HEK293 (cell line): ENCODE results near the gene GNAT1.

Source experiments
- ZNF169 ChIP-seq: fragments of 450-650 bp; formaldehyde crosslinking; IDR thresholded peaks from 2 replicates; pipeline ENCODE4 v1.5.1; 2016; ENCODE audit warnings: missing biosample characterization, missing genetic modification characterization
- ZNF24 ChIP-seq: fragments of 450-650 bp; formaldehyde crosslinking; IDR thresholded peaks from 2 replicates; pipeline ENCODE4 v1.5.1; 2016; ENCODE audit warnings: missing biosample characterization, missing genetic modification characterization
- ZNF292 ChIP-seq: fragments of 450-650 bp; formaldehyde crosslinking; IDR thresholded peaks from 2 replicates; pipeline ENCODE4 v1.5.1; 2016; ENCODE audit warnings: low read depth, missing biosample characterization, missing genetic modification characterization, borderline replicate concordance
- ZNF677 ChIP-seq: fragments of 450-650 bp; IDR thresholded peaks from 2 replicates; pipeline ENCODE4 v1.5.0; 2018; ENCODE audit warnings: missing biosample characterization, mild to moderate bottlenecking, missing genetic modification characterization, moderate library complexity

- TF ChIP-seq ZNF24 = no peak
- TF ChIP-seq ZNF292 (tag by site-specific recombination) = no peak
- TF ChIP-seq ZNF169 (tag by site-specific recombination) = no peak
- no peak for TF ChIP-seq ZNF677 (tag by site-specific recombination)
Observed at GRCh38 chr3:50203113-50203808, 11.9 kb downstream of the GNAT1 start.
